Ascending aorta (tissue), 2 donors: ENCODE results near the gene CCDC148. TPM values are rescaled to one million over a fixed set of nuclear protein-coding genes. Genes with fewer than 3 reads are reported as not detected.

ENCODE experiments used
- DNase-seq, 2 donors: peaks; one replicate each; pipeline ENCODE4 v3.0.0-alpha.2; 2019; ENCODE audit warnings: low spot score in 2 of 2
- H3K27ac ChIP-seq, 2 donors: fragments of 200-600 bp; sonication (generic); one replicate each; pipeline ENCODE4 v1.5.1; 2016 to 2017; ENCODE audit warnings: mild to moderate bottlenecking in 1 of 2
- H3K27me3 ChIP-seq: fragments of 200-600 bp; sonication (generic); one replicate; pipeline ENCODE4 v1.5.1; 2017
- H3K36me3 ChIP-seq, 2 donors: fragments of 200-600 bp; sonication (generic); one replicate each; pipeline ENCODE4 v1.5.1; 2016
- H3K4me1 ChIP-seq, 2 donors: fragments of 200-600 bp; sonication (generic); one replicate each; pipeline ENCODE4 v1.5.1; 2016 to 2017; ENCODE audit warnings: mild to moderate bottlenecking in 1 of 2
- H3K4me3 ChIP-seq, 2 donors: fragments of 200-600 bp; sonication (generic); one replicate each; pipeline ENCODE4 v1.5.1; 2016 to 2017; ENCODE audit warnings: mild to moderate bottlenecking in 1 of 2
- H3K9me3 ChIP-seq, 2 donors: fragments of 200-600 bp; sonication (generic); one replicate each; pipeline ENCODE4 v1.5.1; 2016
- CTCF ChIP-seq, 3 experiments: fragments of 200-600 bp in 2 of 3; fragments of 450-650 bp in 1 of 3; sonication (generic) in 2 of 3; IDR thresholded peaks; one replicate each; pipeline ENCODE4 v1.5.1; 2016 to 2019; ENCODE audit warnings: antibody characterized with exemption in 3 of 3, mild to moderate bottlenecking in 1 of 3, moderate library complexity in 1 of 3
- intact Hi-C: fragments of 100-400 bp; cut with DNase I; formaldehyde crosslinking; loops from one replicate; pipeline ENCODE4 v1.15.1; 2023
- total RNA-seq: library from RNA; depleted of rRNA; stranded (reverse); fragments of >200 nt; gene quantifications from one replicate; pipeline ENCODE4 v1.1.0, GENCODE V29; 2016

CCDC148 gene
- total RNA-seq, 1 donor from 2014 or later, result not detected

- Histone ChIP-seq H3K9me3 (no peaks in the 10 kb centered on the region), H3K27ac (peak overlapping the region in 1 of 2 donors; percentile 7), H3K4me1 (peaks cover 4 to 16% of the 10 kb centered on the region in 2 donors), H3K36me3 (no peaks in the 10 kb centered on the region), H3K4me3 (no peak overlapping the region), H3K27me3 (no peaks in the 10 kb centered on the region)
- intact Hi-C loops, result no loop called here
- no peak for DNase-seq
- TF ChIP-seq CTCF (IDR thresholded peaks at IDR 0.05), result no peak
Observed at GRCh38 chr2:158487419-158487818, 30.9 kb upstream of the CCDC148 start.

- Histone ChIP-seq H3K9me3 (no peaks in the 10 kb centered on the region), H3K4me1 (peaks cover 4 to 16% of the 10 kb centered on the region in 2 donors), H3K36me3 (no peaks in the 10 kb centered on the region), H3K27me3 (no peaks in the 10 kb centered on the region), H3K4me3 (no peak overlapping the region), H3K27ac (peak overlapping the region in 1 of 2 donors; percentile 7)
- TF ChIP-seq CTCF (IDR thresholded peaks at IDR 0.05), result no peak
- intact Hi-C loops, result no loop called here
- no peak for DNase-seq
Observed at GRCh38 chr2:158486970-158487325, 30.4 kb upstream of the CCDC148 start.

DNA sequence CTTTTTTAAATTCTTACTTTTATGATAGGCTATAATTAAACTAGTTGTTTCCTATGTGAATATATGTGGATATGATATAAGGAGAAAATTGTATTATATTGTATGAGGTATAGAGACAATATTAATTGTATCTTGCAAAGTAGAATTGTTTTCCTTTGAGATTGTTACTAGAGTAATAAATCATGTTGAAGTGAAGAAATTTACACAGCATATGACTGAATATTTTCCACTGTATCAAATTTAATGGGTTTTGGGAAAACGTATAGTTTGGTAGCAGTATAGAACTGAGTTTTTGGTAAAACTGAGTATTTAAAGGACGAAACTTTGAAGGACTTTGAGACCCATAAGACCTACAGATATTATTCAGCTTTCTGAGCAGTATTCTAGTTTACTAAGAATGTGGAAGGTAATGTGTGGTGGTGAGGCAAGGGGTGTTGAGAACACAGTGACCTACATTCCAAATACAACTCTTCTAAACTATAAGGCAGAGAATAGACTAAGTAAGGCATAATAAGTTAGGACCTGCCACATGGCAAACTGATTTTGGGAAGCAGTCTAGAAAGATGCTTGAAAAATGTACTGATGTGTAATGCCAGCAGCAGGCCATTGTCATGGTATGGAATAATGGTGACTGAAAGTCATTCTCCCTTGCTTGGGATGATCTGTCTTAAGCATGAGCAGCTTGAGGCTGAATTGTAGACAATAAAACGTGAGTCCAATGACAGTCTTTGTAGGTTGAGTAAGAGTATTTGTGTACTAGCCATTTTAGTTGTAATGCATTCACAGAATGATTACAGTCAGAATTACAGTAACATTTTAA lies 29.8 kb upstream of the CCDC148 start:
- peaks cover 4 to 16% of the 10 kb centered on the region in 2 donors for H3K4me1 ChIP-seq
- H3K9me3 ChIP-seq, result no peaks in the 10 kb centered on the region
- DNase-seq, result no peak
- no peak overlapping the region for H3K4me3 ChIP-seq
- intact Hi-C loops, result no loop called here
- peak overlapping the region in 1 of 2 donors; percentile 7 for H3K27ac ChIP-seq
- H3K27me3 ChIP-seq, result no peaks in the 10 kb centered on the region
- no peak for TF ChIP-seq CTCF (IDR thresholded peaks at IDR 0.05)
- H3K36me3 ChIP-seq, result no peaks in the 10 kb centered on the region

- no peak overlapping the region for H3K4me3 ChIP-seq
- intact Hi-C loops, result no loop called here
- DNase-seq, result no peak
- H3K27me3 ChIP-seq, result no peaks in the 10 kb centered on the region
- H3K4me1 ChIP-seq, result peaks cover 4 to 16% of the 10 kb centered on the region in 2 donors
- TF ChIP-seq CTCF (IDR thresholded peaks at IDR 0.05), result no peak
- no peaks in the 10 kb centered on the region for H3K9me3 ChIP-seq
- no peak overlapping the region for H3K27ac ChIP-seq
- no peaks in the 10 kb centered on the region for H3K36me3 ChIP-seq
Observed at GRCh38 chr2:158484892-158485556, 28.5 kb upstream of the CCDC148 start.

DNA sequence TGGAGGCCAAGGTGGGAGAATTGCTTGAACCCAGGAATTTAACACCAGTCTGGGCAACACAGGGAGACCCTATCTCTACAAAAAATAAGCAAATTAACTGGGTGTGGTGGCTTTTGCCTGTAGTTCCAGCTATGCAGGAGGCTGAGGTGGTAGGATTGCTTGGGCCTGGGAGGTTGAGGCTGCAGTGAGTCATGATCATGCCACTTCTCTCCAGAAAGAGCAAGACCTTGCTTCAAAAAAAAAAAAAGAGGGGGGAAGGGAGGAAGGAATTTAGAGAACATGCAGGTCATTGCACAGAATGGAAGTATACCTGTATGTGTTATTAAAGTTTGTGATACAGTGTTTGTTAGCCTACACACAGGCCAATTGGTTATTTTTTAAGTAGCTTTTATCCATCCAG lies 26.0 kb upstream of the CCDC148 start:
- Histone ChIP-seq H3K4me1 (peaks cover 4 to 17% of the 10 kb centered on the region in 2 donors), H3K27me3 (no peaks in the 10 kb centered on the region), H3K36me3 (no peaks in the 10 kb centered on the region), H3K4me3 (no peak overlapping the region), H3K9me3 (no peaks in the 10 kb centered on the region), H3K27ac (no peak overlapping the region)
- no peak for DNase-seq
- intact Hi-C loops, result no loop called here
- no peak for TF ChIP-seq CTCF (IDR thresholded peaks at IDR 0.05)
